ENCODE measurements around the gene AMHR2. TPM values are rescaled to one million over a fixed set of nuclear protein-coding genes. Genes with fewer than 3 reads are reported as not detected.

The AMHR2 gene
- total and polyA plus RNA-seq, 2 donors (not counting 1 experiment from before 2014, with no cell fraction given) = not detected

DNA sequence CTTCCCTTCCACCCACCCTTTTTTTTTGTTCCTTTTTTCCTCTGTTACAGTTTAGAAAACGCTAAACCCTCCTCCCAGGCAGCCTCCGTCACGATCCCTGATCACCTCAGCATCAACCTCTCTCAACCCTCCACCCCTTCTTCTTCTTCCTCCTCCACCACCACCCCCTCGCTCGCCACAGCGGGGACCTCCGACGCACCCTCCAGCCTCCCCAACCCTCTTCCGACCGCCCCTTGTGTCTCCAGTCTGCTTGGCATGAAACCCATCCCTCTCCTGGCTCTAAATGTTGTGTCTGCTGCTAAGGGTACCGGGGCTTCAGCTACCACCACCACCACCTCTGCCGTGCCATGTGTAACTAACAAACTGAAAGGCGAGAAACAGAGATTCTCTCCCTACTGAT, 51.2 kb downstream of the AMHR2 start:
- 86% methylated on average over 10 of the region's 13 CpGs for WGBS (ENCODE audit: insufficient coverage)
- H3K9ac ChIP-seq (ENCODE audit: low read length) = no peak overlapping the region
- H4K20me1 ChIP-seq (ENCODE audit: control insufficient read depth, insufficient read depth, low read length, poor library complexity, severe bottlenecking) = peaks cover 86% of the 10 kb centered on the region
- Mint-ChIP-seq H3K9me3 (ENCODE audit: insufficient read depth) (no peaks in the 10 kb centered on the region), H3K27ac (peak overlapping the region; percentile 46), H3K4me3 (no peak overlapping the region), H3K27me3 (no peaks in the 10 kb centered on the region), H3K4me1 (peaks cover 3% of the 10 kb centered on the region)
- ChIA-PET CTCF (interaction anchor here (0.9 to 4.9 kb wide), 9 partner anchors 19 to 130 kb away, joined by 3 to 24 read pairs (median 3); no protein-coding TSS in a partner anchor), POLR2A (no interaction called here)
- no peaks in the 10 kb centered on the region for H3K9me3 ChIP-seq (ENCODE audit: control extremely low read depth in 1 of 3, control insufficient read depth in 2 of 3, insufficient read depth in 1 of 3, low read length in 2 of 3)
- TF ChIP-seq, protein P1, sequence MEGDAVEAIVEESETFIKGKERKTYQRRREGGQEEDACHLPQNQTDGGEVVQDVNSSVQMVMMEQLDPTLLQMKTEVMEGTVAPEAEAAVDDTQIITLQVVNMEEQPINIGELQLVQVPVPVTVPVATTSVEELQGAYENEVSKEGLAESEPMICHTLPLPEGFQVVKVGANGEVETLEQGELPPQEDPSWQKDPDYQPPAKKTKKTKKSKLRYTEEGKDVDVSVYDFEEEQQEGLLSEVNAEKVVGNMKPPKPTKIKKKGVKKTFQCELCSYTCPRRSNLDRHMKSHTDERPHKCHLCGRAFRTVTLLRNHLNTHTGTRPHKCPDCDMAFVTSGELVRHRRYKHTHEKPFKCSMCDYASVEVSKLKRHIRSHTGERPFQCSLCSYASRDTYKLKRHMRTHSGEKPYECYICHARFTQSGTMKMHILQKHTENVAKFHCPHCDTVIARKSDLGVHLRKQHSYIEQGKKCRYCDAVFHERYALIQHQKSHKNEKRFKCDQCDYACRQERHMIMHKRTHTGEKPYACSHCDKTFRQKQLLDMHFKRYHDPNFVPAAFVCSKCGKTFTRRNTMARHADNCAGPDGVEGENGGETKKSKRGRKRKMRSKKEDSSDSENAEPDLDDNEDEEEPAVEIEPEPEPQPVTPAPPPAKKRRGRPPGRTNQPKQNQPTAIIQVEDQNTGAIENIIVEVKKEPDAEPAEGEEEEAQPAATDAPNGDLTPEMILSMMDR (IDR thresholded peaks at IDR 0.05) = no peak
- no peak for TF ChIP-seq EZH2 (IDR thresholded peaks at IDR 0.05; ENCODE audit: borderline replicate concordance, insufficient read depth, low read depth, low read length, poor library complexity, severe bottlenecking)
- H3K36me3 ChIP-seq (replicated peaks in 1 of 2; ENCODE audit: control extremely low read depth in 1 of 2, control insufficient read depth in 1 of 2, extremely low read depth in 1 of 2, insufficient read depth in 2 of 2, low read length in 1 of 2) = peaks cover 14 to 93% of the 10 kb centered on the region in 2 experiments
- H3K27me3 ChIP-seq (replicated peaks in 1 of 4; ENCODE audit: control extremely low read depth in 1 of 4, control insufficient read depth in 3 of 4, insufficient read depth in 4 of 4, low read length in 3 of 4) = no peaks in the 10 kb centered on the region
- no peak for ATAC-seq (ENCODE audit: low read depth)
- H3K4me3 ChIP-seq (ENCODE audit: control extremely low read depth in 1 of 5, extremely low read depth in 1 of 5, insufficient read depth in 1 of 5, low read depth in 2 of 5, low read length in 4 of 5) = no peak overlapping the region
- no peaks in the 10 kb centered on the region for H3K4me1 ChIP-seq (ENCODE audit: control insufficient read depth in 2 of 2, insufficient read depth in 2 of 2, low read length in 2 of 2)
- DNase-seq = no peak
- no peak overlapping the region for H3K27ac ChIP-seq (ENCODE audit: low read length in 2 of 2)
- intact Hi-C loops (cut with micrococcal nuclease) = loop anchor here (5.0 kb wide), 1 partner anchor 32 kb away; the partner anchor contains the start of gene NPFF
- peaks cover 34% of the 10 kb centered on the region for H3K79me2 ChIP-seq (ENCODE audit: control insufficient read depth, insufficient read depth, low read length)
- no peak overlapping the region for H2AFZ ChIP-seq (ENCODE audit: insufficient read depth, low read depth, low read length, poor library complexity, severe bottlenecking)
- no peak overlapping the region for H3K4me2 ChIP-seq (replicated peaks; ENCODE audit: low read depth, low read length, poor library complexity, severe bottlenecking)

DNA sequence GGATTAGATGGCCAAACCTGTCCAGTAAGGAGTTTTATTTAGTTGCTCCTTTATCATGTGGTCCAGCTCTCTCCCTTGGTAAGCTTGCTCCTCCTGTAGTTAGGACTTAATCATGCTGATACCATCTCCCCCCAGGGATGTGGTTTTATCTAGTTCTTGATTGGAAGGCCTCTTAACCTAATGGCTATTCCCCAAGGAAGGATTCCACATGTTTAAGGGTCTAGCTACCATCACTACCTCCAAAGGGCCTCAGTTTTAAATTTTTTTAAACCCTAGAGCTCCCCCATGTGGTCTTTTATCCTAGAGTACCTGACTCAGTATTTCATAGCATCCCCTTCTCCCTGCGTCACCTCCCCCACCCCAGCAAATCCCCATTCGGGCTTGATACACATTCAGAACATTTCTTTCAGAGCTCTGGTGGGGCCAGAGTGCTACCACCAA, 53.1 kb downstream of the AMHR2 start:
- ChIA-PET POLR2A (interaction anchor here (0.6 kb wide), 1 partner anchor 364 kb away, joined by 4 read pairs; no protein-coding TSS in a partner anchor), CTCF (interaction anchor here (0.7 to 3.9 kb wide), 11 partner anchors 11 to 162 kb away, joined by 3 to 22 read pairs (median 3); partner anchors contain the start of gene NPFF)
- no peaks in the 10 kb centered on the region for H3K9me3 Mint-ChIP-seq (ENCODE audit: insufficient read depth)
- peaks cover 14 to 86% of the 10 kb centered on the region in 2 experiments for H3K36me3 ChIP-seq (replicated peaks in 1 of 2; ENCODE audit: control extremely low read depth in 1 of 2, control insufficient read depth in 1 of 2, extremely low read depth in 1 of 2, insufficient read depth in 2 of 2, low read length in 1 of 2)
- H2AFZ ChIP-seq (ENCODE audit: insufficient read depth, low read depth, low read length, poor library complexity, severe bottlenecking) = no peak overlapping the region
- no peak for ATAC-seq (ENCODE audit: low read depth)
- H3K27ac Mint-ChIP-seq = peak overlapping the region; percentile 26
- H3K4me2 ChIP-seq (replicated peaks; ENCODE audit: low read depth, low read length, poor library complexity, severe bottlenecking) = no peak overlapping the region
- peaks cover 20% of the 10 kb centered on the region for H3K79me2 ChIP-seq (ENCODE audit: control insufficient read depth, insufficient read depth, low read length)
- H3K9ac ChIP-seq (ENCODE audit: low read length) = no peak overlapping the region
- no peaks in the 10 kb centered on the region for H3K27me3 Mint-ChIP-seq
- no peak overlapping the region for H3K27ac ChIP-seq (ENCODE audit: low read length in 2 of 2)
- 85% methylated on average over 2 of the region's 2 CpGs for WGBS (ENCODE audit: insufficient coverage)
- H4K20me1 ChIP-seq (ENCODE audit: control insufficient read depth, insufficient read depth, low read length, poor library complexity, severe bottlenecking) = peaks cover 94% of the 10 kb centered on the region
- peaks cover 3% of the 10 kb centered on the region for H3K4me1 Mint-ChIP-seq
- no peak overlapping the region for H3K4me3 ChIP-seq (ENCODE audit: control extremely low read depth in 1 of 5, extremely low read depth in 1 of 5, insufficient read depth in 1 of 5, low read depth in 2 of 5, low read length in 4 of 5)
- no peaks in the 10 kb centered on the region for H3K9me3 ChIP-seq (ENCODE audit: control extremely low read depth in 1 of 3, control insufficient read depth in 2 of 3, insufficient read depth in 1 of 3, low read length in 2 of 3)
- no peak overlapping the region for H3K4me3 Mint-ChIP-seq
- H3K4me1 ChIP-seq (ENCODE audit: control insufficient read depth in 2 of 2, insufficient read depth in 2 of 2, low read length in 2 of 2) = no peaks in the 10 kb centered on the region
- TF ChIP-seq EZH2 (IDR thresholded peaks at IDR 0.05; ENCODE audit: borderline replicate concordance, insufficient read depth, low read depth, low read length, poor library complexity, severe bottlenecking) = no peak
- TF ChIP-seq, protein P1 (IDR thresholded peaks at IDR 0.05) = peak; percentile 31
- peak; percentile 39 for DNase-seq
- intact Hi-C loops (cut with micrococcal nuclease) = no loop called here
- H3K27me3 ChIP-seq (replicated peaks in 1 of 4; ENCODE audit: control extremely low read depth in 1 of 4, control insufficient read depth in 3 of 4, insufficient read depth in 4 of 4, low read length in 3 of 4) = no peaks in the 10 kb centered on the region
